HL-60 (cell line): Measurements from ENCODE around the gene PNMA1.

ENCODE experiments used
- GABPA ChIP-seq: IDR thresholded peaks from 2 replicates; pipeline ENCODE4 v1.6.1; 2012; ENCODE audit warnings: low read depth
- SPI1 ChIP-seq: IDR thresholded peaks from 2 replicates; pipeline ENCODE4 v1.6.1; 2012; ENCODE audit warnings: low read depth, mild to moderate bottlenecking, borderline replicate concordance
- TF ChIP-seq, protein P1 (sequence below): IDR thresholded peaks from one replicate; pipeline ENCODE4 v1.5.1; 2011; ENCODE audit warnings: low read length, control low read depth, inconsistent platforms; ENCODE audit not compliant: insufficient read depth

DNA sequence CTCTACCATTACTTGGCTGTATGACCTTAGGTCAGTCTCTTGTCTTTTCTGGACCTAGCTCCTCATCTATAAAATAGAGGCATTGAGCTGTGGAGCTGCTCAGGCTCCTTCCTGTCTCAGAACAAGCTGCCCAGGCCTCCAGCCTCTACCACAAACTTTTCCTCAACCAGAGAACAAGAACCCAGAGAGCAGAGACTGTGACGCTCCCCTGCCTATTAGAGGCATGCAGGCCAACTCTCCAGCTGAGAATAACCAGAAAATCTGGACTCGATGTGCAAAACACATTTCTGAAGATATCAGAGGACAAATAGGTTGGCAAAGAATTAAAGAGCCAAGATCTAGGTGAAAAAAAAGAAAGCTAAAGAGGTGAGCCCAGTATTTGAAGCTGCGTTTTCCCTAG is 17.8 kb upstream of the PNMA1 start:
- TF ChIP-seq, protein P1, sequence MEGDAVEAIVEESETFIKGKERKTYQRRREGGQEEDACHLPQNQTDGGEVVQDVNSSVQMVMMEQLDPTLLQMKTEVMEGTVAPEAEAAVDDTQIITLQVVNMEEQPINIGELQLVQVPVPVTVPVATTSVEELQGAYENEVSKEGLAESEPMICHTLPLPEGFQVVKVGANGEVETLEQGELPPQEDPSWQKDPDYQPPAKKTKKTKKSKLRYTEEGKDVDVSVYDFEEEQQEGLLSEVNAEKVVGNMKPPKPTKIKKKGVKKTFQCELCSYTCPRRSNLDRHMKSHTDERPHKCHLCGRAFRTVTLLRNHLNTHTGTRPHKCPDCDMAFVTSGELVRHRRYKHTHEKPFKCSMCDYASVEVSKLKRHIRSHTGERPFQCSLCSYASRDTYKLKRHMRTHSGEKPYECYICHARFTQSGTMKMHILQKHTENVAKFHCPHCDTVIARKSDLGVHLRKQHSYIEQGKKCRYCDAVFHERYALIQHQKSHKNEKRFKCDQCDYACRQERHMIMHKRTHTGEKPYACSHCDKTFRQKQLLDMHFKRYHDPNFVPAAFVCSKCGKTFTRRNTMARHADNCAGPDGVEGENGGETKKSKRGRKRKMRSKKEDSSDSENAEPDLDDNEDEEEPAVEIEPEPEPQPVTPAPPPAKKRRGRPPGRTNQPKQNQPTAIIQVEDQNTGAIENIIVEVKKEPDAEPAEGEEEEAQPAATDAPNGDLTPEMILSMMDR = no peak
- no peak for TF ChIP-seq SPI1
- no peak for TF ChIP-seq GABPA
